AG10803 (cell line): ENCODE results near the gene PIP4K2A.
A peak's percentile ranks its signal among the peaks of the same experiment; 100 is the strongest.

Experiments used
- DNase-seq: peaks from one replicate; pipeline ENCODE4 v3.0.0; 2010; ENCODE audit warnings: low read depth
- H3K4me3 ChIP-seq: 2 replicates; pipeline ENCODE4 v1.5.1; 2011; ENCODE audit warnings: mild to moderate bottlenecking, low read length, control low read depth
- TF ChIP-seq, protein P1 (sequence below): conservative IDR thresholded peaks from 2 replicates; pipeline ENCODE4 v1.5.1; 2011; ENCODE audit warnings: mild to moderate bottlenecking, low read length, control low read depth, inconsistent platforms

Gene PIP4K2A

GRCh38 chr10:22618078-22618785 is 96.1 kb downstream of the PIP4K2A start:
- H3K4me3 ChIP-seq: no peak overlapping the region
- TF ChIP-seq, protein P1, sequence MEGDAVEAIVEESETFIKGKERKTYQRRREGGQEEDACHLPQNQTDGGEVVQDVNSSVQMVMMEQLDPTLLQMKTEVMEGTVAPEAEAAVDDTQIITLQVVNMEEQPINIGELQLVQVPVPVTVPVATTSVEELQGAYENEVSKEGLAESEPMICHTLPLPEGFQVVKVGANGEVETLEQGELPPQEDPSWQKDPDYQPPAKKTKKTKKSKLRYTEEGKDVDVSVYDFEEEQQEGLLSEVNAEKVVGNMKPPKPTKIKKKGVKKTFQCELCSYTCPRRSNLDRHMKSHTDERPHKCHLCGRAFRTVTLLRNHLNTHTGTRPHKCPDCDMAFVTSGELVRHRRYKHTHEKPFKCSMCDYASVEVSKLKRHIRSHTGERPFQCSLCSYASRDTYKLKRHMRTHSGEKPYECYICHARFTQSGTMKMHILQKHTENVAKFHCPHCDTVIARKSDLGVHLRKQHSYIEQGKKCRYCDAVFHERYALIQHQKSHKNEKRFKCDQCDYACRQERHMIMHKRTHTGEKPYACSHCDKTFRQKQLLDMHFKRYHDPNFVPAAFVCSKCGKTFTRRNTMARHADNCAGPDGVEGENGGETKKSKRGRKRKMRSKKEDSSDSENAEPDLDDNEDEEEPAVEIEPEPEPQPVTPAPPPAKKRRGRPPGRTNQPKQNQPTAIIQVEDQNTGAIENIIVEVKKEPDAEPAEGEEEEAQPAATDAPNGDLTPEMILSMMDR: no peak
- no peak for DNase-seq

- H3K4me3 ChIP-seq: no peak overlapping the region
- no peak for DNase-seq
Measured at GRCh38 chr10:22617516-22617915, 96.9 kb downstream of the PIP4K2A start.

GRCh38 chr10:22617051-22617450 is 97.3 kb downstream of the PIP4K2A start:
- DNase-seq: no peak
- TF ChIP-seq, protein P1: no peak
- no peak overlapping the region for H3K4me3 ChIP-seq

More at GRCh38 chr10:22617516-22617915, 96.9 kb downstream of the PIP4K2A start:
- TF ChIP-seq, protein P1: no peak

DNA sequence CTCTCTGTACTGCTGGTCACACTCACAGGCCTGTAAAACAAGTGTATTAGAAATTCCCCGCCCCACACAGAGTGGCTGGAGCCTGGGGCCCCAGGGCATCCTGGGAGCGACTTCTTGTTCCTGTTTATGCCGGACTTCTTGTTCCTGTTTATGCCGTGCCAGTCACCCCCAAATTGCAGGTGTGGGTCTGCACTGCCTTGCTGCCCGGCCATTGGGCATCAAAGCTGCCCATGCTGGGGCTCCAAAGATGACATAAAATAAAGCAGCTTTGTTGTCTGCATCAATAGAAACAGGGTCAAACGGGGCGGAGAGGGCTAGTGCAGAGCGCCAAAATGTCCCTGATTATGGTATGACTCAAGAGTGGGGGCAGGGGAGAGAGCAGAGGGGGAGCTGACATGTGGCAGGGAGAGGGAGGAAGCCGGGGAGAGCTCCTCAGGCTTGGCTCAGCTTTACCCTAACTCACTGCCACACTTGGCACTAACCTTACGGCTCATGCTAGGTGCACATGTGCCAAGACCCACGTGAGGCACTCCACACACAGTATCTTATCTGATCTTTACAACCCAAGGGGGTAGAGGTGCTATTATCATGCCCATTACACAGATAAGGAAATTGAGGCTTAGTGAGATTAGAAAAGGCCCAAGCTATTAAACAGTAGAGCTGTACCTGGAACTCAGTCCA is 98.4 kb downstream of the PIP4K2A start:
- DNase-seq: peak; percentile 61
- TF ChIP-seq, protein P1: no peak
- no peak overlapping the region for H3K4me3 ChIP-seq

- TF ChIP-seq, protein P1: no peak
- DNase-seq: no peak
- H3K4me3 ChIP-seq: no peak overlapping the region
Measured at GRCh38 chr10:22615101-22615500, 99.3 kb downstream of the PIP4K2A start.

GRCh38 chr10:22613011-22613410 is 101.4 kb downstream of the PIP4K2A start:
- TF ChIP-seq, protein P1: no peak
- H3K4me3 ChIP-seq: no peak overlapping the region
- no peak for DNase-seq

- H3K4me3 ChIP-seq: no peak overlapping the region
- TF ChIP-seq, protein P1: no peak
- DNase-seq: no peak
Measured at GRCh38 chr10:22612318-22612717, 102.1 kb downstream of the PIP4K2A start.
